ENCODE data around the gene AHSG.
"Not testable (repeated sequence)": the region's sequence is repeated elsewhere in the genome, so short reads cannot be mapped to it uniquely, and the experiment has no call there.

Gene AHSG

DNA sequence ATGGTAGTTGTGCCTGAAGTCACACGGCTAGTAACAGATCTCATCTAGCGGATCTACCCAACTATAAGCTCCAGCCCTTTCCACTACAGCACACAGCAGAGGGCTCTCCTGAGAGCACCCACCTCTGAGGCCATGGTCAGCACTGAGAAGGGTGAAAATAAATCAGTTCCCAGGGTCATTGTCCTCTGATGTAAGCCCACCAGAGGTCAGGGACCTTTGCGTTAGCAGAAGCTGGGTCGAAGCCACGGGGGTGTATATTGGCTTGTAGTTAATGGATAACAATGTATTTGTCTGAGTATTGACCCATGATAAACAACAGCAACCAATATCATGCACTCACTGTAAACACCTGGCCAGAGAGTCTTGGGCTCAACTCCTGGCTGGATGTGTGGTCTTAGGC, 21.3 kb downstream of the AHSG start:
- H2AK5ac ChIP-seq (ENCODE audit: low read depth, low read length); H3K79me1 ChIP-seq (ENCODE audit: low read depth, low read length); H2AFZ ChIP-seq (ENCODE audit: low read length); H2BK12ac ChIP-seq (ENCODE audit: low read length); H3K14ac ChIP-seq (ENCODE audit: low read length); H2BK5ac ChIP-seq (ENCODE audit: low read length); H3K4ac ChIP-seq (ENCODE audit: low read length); H3K36me3 ChIP-seq (replicated peaks in 1 of 2; ENCODE audit: control insufficient read depth in 2 of 2, insufficient read depth in 2 of 2, low read length in 2 of 2); H3K9ac ChIP-seq (ENCODE audit: low read depth, low read length, poor library complexity); H3K27ac ChIP-seq (replicated peaks; ENCODE audit: low read length); H3K9me3 ChIP-seq (replicated peaks in 1 of 2; ENCODE audit: control insufficient read depth in 2 of 2, insufficient read depth in 1 of 2, low read depth in 1 of 2, low read length in 2 of 2); H4K8ac ChIP-seq (ENCODE audit: low read depth, low read length); H3K23ac ChIP-seq (ENCODE audit: low read depth, low read length, poor library complexity); H3K18ac ChIP-seq (ENCODE audit: low read length); H2BK15ac ChIP-seq (ENCODE audit: low read length); DNase-seq (ENCODE audit: low spot score); H3K4me1 ChIP-seq (ENCODE audit: control insufficient read depth in 2 of 2, insufficient read depth in 1 of 2, low read depth in 1 of 2, low read length in 2 of 2); H4K91ac ChIP-seq (ENCODE audit: low read depth, low read length, poor library complexity); H3K4me2 ChIP-seq (ENCODE audit: insufficient read depth, low read length, poor library complexity, severe bottlenecking); H2BK120ac ChIP-seq (ENCODE audit: low read depth, low read length); H3K4me3 ChIP-seq (ENCODE audit: low read length in 2 of 2): not testable (repeated sequence)
- no CpG with 5 or more reads among the region's 5 CpGs for WGBS, 2 donors (ENCODE audit: extremely low coverage in 2 of 2, insufficient read length in 2 of 2, insufficient replicate concordance in 1 of 2)
- H3K27me3 ChIP-seq (ENCODE audit: control insufficient read depth in 3 of 3, insufficient read depth in 3 of 3, low read depth in 1 of 3, low read length in 3 of 3): peaks cover 0 to 12% (median 0%) of the 10 kb centered on the region in 3 experiments

DNA sequence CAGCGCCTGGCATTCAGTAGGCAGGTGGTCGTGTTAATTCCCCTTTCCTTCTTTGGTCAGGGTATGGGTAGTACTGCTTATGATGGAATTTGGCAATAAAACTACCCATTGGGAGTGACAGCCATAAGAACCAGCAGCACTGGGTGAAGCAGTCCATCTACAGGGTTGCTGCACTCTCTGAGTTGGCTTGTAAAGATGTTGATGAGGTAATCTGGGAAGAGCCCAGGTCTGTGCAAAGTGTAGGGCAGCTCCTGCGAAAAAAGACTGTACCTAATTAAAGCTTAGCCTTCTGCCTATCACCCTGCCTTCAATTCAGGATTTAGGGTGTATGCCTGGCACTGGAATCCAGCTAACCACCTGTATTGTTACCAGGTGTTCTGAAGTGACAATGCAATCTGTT, 22.7 kb downstream of the AHSG start:
- Histone ChIP-seq H2AK5ac (ENCODE audit: low read depth, low read length) (no peak overlapping the region), H3K4me2 (ENCODE audit: insufficient read depth, low read length, poor library complexity, severe bottlenecking) (no peak overlapping the region), H2BK15ac (ENCODE audit: low read length) (no peak overlapping the region), H3K4me1 (ENCODE audit: control insufficient read depth in 2 of 2, insufficient read depth in 1 of 2, low read depth in 1 of 2, low read length in 2 of 2) (peaks cover 0 to 2% of the 10 kb centered on the region in 2 donors), H3K4me3 (ENCODE audit: low read length in 2 of 2) (no peak overlapping the region), H2BK12ac (ENCODE audit: low read length) (no peak overlapping the region), H3K27ac (replicated peaks; ENCODE audit: low read length) (no peak overlapping the region), H3K18ac (ENCODE audit: low read length) (no peak overlapping the region), H4K8ac (ENCODE audit: low read depth, low read length) (no peak overlapping the region), H3K27me3 (ENCODE audit: control insufficient read depth in 3 of 3, insufficient read depth in 3 of 3, low read depth in 1 of 3, low read length in 3 of 3) (peaks cover 0 to 21% (median 0%) of the 10 kb centered on the region in 3 experiments), H3K9me3 (replicated peaks in 1 of 2; ENCODE audit: control insufficient read depth in 2 of 2, insufficient read depth in 1 of 2, low read depth in 1 of 2, low read length in 2 of 2) (no peaks in the 10 kb centered on the region), H3K4ac (ENCODE audit: low read length) (no peak overlapping the region), H2BK120ac (ENCODE audit: low read depth, low read length) (no peak overlapping the region), H3K79me1 (ENCODE audit: low read depth, low read length) (no peaks in the 10 kb centered on the region), H3K36me3 (replicated peaks in 1 of 2; ENCODE audit: control insufficient read depth in 2 of 2, insufficient read depth in 2 of 2, low read length in 2 of 2) (no peaks in the 10 kb centered on the region), H3K14ac (ENCODE audit: low read length) (no peak overlapping the region), H2BK5ac (ENCODE audit: low read length) (no peak overlapping the region), H2AFZ (ENCODE audit: low read length) (no peak overlapping the region), H4K91ac (ENCODE audit: low read depth, low read length, poor library complexity) (no peak overlapping the region), H3K9ac (ENCODE audit: low read depth, low read length, poor library complexity) (no peak overlapping the region), H3K23ac (ENCODE audit: low read depth, low read length, poor library complexity) (no peak overlapping the region)
- no CpG with 5 or more reads among the region's 3 CpGs for WGBS, 2 donors (ENCODE audit: extremely low coverage in 2 of 2, insufficient read length in 2 of 2, insufficient replicate concordance in 1 of 2)
- no peak for DNase-seq (ENCODE audit: low spot score)

- no peak overlapping the region for H3K23ac ChIP-seq (ENCODE audit: low read depth, low read length, poor library complexity)
- H3K9me3 ChIP-seq (replicated peaks in 1 of 2; ENCODE audit: control insufficient read depth in 2 of 2, insufficient read depth in 1 of 2, low read depth in 1 of 2, low read length in 2 of 2): no peaks in the 10 kb centered on the region
- H3K9ac ChIP-seq (ENCODE audit: low read depth, low read length, poor library complexity): no peak overlapping the region
- H2AK5ac ChIP-seq (ENCODE audit: low read depth, low read length): no peak overlapping the region
- no CpG with 5 or more reads among the region's 7 CpGs for WGBS, 2 donors (ENCODE audit: extremely low coverage in 2 of 2, insufficient read length in 2 of 2, insufficient replicate concordance in 1 of 2)
- no peak overlapping the region for H2BK120ac ChIP-seq (ENCODE audit: low read depth, low read length)
- peaks cover 0 to 24% (median 0%) of the 10 kb centered on the region in 3 experiments for H3K27me3 ChIP-seq (ENCODE audit: control insufficient read depth in 3 of 3, insufficient read depth in 3 of 3, low read depth in 1 of 3, low read length in 3 of 3)
- H2BK12ac ChIP-seq (ENCODE audit: low read length): no peak overlapping the region
- no peak overlapping the region for H2AFZ ChIP-seq (ENCODE audit: low read length)
- no peak overlapping the region for H4K91ac ChIP-seq (ENCODE audit: low read depth, low read length, poor library complexity)
- no peak overlapping the region for H3K4ac ChIP-seq (ENCODE audit: low read length)
- H3K14ac ChIP-seq (ENCODE audit: low read length): no peak overlapping the region
- H3K36me3 ChIP-seq (replicated peaks in 1 of 2; ENCODE audit: control insufficient read depth in 2 of 2, insufficient read depth in 2 of 2, low read length in 2 of 2): no peaks in the 10 kb centered on the region
- H2BK15ac ChIP-seq (ENCODE audit: low read length): no peak overlapping the region
- no peak overlapping the region for H3K27ac ChIP-seq (replicated peaks; ENCODE audit: low read length)
- no peak overlapping the region for H3K4me2 ChIP-seq (ENCODE audit: insufficient read depth, low read length, poor library complexity, severe bottlenecking)
- H3K4me1 ChIP-seq (ENCODE audit: control insufficient read depth in 2 of 2, insufficient read depth in 1 of 2, low read depth in 1 of 2, low read length in 2 of 2): no peaks in the 10 kb centered on the region
- no peaks in the 10 kb centered on the region for H3K79me1 ChIP-seq (ENCODE audit: low read depth, low read length)
- no peak overlapping the region for H4K8ac ChIP-seq (ENCODE audit: low read depth, low read length)
- H3K18ac ChIP-seq (ENCODE audit: low read length): no peak overlapping the region
- no peak overlapping the region for H2BK5ac ChIP-seq (ENCODE audit: low read length)
- no peak for DNase-seq (ENCODE audit: low spot score)
- no peak overlapping the region for H3K4me3 ChIP-seq (ENCODE audit: low read length in 2 of 2)
These were observed 23.7 kb downstream of the AHSG start for GRCh38 chr3:186636536-186636935.

GRCh38 chr3:186637686-186638085, 24.8 kb downstream of the AHSG start:
- Histone ChIP-seq H2AK5ac (ENCODE audit: low read depth, low read length) (no peak overlapping the region), H3K4me1 (ENCODE audit: control insufficient read depth in 2 of 2, insufficient read depth in 1 of 2, low read depth in 1 of 2, low read length in 2 of 2) (peaks cover 0 to under 1% of the 10 kb centered on the region in 2 donors)
- DNase-seq (ENCODE audit: low spot score): no peak

More at GRCh38 chr3:186637686-186638085, 24.8 kb downstream of the AHSG start:
- H3K4me3 ChIP-seq (ENCODE audit: low read length in 2 of 2): no peak overlapping the region
- H3K9me3 ChIP-seq (replicated peaks in 1 of 2; ENCODE audit: control insufficient read depth in 2 of 2, insufficient read depth in 1 of 2, low read depth in 1 of 2, low read length in 2 of 2): no peaks in the 10 kb centered on the region
- no peak overlapping the region for H3K9ac ChIP-seq (ENCODE audit: low read depth, low read length, poor library complexity)
- H4K91ac ChIP-seq (ENCODE audit: low read depth, low read length, poor library complexity): no peak overlapping the region
- no peak overlapping the region for H3K18ac ChIP-seq (ENCODE audit: low read length)
- no peak overlapping the region for H2BK15ac ChIP-seq (ENCODE audit: low read length)
- no peak overlapping the region for H3K4ac ChIP-seq (ENCODE audit: low read length)
- no peak overlapping the region for H3K23ac ChIP-seq (ENCODE audit: low read depth, low read length, poor library complexity)
- no peaks in the 10 kb centered on the region for H3K79me1 ChIP-seq (ENCODE audit: low read depth, low read length)
- no CpG with 5 or more reads among the region's 3 CpGs for WGBS, 2 donors (ENCODE audit: extremely low coverage in 2 of 2, insufficient read length in 2 of 2, insufficient replicate concordance in 1 of 2)
- H2BK5ac ChIP-seq (ENCODE audit: low read length): no peak overlapping the region
- H4K8ac ChIP-seq (ENCODE audit: low read depth, low read length): no peak overlapping the region
- H3K36me3 ChIP-seq (replicated peaks in 1 of 2; ENCODE audit: control insufficient read depth in 2 of 2, insufficient read depth in 2 of 2, low read length in 2 of 2): no peaks in the 10 kb centered on the region
- H2BK12ac ChIP-seq (ENCODE audit: low read length): no peak overlapping the region
- H2AFZ ChIP-seq (ENCODE audit: low read length): no peak overlapping the region
- H3K14ac ChIP-seq (ENCODE audit: low read length): no peak overlapping the region
- no peak overlapping the region for H3K4me2 ChIP-seq (ENCODE audit: insufficient read depth, low read length, poor library complexity, severe bottlenecking)
- no peak overlapping the region for H3K27ac ChIP-seq (replicated peaks; ENCODE audit: low read length)
- no peak overlapping the region for H2BK120ac ChIP-seq (ENCODE audit: low read depth, low read length)
- peaks cover 0 to 35% (median 2%) of the 10 kb centered on the region in 3 experiments for H3K27me3 ChIP-seq (ENCODE audit: control insufficient read depth in 3 of 3, insufficient read depth in 3 of 3, low read depth in 1 of 3, low read length in 3 of 3)

All from neuronal stem cell (in vitro differentiated cells).